SIG-M5 (cell line): ENCODE data around the gene SCAMP1.
A peak's percentile ranks its signal among the peaks of the same experiment; 100 is the strongest.
"Not testable (repeated sequence)": the region's sequence is repeated elsewhere in the genome, so short reads cannot be mapped to it uniquely, and the experiment has no call there.

ENCODE experiments used
- DNase-seq: peaks from one replicate; lab custom pipeline; 2025; lab: John Stamatoyannopoulos, UW

SCAMP1 gene

DNA sequence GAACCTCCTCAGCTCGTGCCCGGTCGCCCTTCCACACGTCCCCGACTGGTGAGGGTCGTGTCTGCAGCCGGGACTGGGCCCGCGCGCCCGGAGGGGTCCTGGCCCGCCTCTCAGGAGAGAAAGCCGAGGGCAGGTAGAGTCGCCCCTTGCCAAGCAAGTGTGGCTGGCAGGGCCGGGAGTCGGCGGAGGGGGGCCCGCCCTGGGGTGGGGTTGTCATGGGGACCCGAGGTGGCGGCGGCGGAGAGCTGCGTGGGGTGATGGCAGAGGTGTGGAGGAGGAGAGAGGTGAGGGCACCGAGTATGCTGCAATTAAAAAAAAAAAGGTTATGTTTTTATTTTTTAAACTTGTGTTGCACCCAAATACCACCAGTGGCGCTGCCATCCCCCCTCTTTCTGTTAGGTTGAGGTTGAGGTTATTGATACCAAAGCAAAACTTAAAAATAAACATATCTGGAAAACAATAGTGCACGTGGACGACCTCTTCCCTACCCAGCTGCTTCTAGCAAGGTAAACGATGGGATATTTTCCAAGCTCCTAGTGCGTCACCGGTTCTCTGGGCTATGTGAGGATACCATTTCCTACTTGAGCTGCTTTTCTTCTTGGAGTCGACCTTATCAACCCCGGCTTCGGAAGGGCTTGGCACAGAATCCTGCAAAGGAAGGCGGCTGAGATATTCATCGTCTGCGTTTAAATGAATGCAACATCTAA, 660 bp downstream of the SCAMP1 start:
- no peak for DNase-seq

- peak; percentile 75 for DNase-seq
These were observed 1.2 kb downstream of the SCAMP1 start for GRCh38 chr5:78361631-78361993.

GRCh38 chr5:78362220-78362619, 1.8 kb downstream of the SCAMP1 start:
- no peak for DNase-seq

GRCh38 chr5:78364005-78364404, 3.6 kb downstream of the SCAMP1 start:
- no peak for DNase-seq

DNA sequence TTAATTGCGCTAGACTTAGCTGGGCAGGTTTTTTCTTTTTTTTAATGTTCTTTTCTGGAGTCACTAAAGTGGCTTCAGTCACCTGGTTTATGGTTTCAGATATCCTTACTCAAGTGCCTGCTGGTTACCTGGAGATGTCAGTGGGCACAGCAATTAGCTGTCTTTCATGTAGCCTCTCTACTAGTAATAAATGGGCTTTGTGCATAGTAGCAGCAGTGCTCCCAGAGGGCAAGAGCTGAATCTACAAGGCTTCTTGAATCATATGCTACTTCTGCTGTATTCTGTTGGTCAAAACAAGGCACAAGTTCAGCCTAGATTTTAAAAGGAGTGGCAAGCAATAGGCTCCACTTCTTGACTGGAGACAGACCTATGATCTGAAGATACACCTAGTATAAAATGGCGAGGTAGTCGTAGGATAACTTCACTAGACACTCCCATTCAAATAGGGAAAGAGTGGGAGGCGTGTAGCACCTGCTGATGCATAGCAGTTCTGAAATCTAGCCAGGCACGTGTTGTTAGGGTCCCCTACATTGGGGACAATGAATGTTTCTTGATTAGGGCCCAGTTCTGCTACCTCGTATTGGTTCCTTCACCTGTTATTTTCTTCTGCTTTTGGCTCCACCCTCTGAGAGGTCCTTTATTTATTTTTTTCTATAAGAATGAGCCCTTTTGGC, 7.0 kb downstream of the SCAMP1 start:
- DNase-seq: no peak

GRCh38 chr5:78369680-78370079, 9.3 kb downstream of the SCAMP1 start:
- no peak for DNase-seq

GRCh38 chr5:78373231-78373630, 12.8 kb downstream of the SCAMP1 start:
- DNase-seq: no peak

DNA sequence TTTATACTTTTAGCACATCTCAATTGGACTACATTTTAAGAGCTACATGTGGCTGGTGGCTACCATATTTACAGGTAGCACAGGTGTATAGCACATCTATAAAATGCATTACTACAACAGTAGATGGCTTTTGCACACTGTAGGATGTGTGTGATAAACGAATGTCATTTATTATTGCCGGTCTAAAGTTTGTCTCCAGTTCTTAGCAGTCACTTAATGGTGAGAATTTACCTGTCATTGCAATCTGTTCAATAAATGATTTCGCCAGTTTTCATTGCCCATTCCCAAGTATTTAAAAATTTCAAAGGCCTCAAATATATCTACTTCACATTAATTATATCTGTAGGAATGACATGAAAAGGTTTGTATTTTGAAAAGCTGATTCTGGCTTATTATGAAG, 15.9 kb downstream of the SCAMP1 start:
- no peak for DNase-seq

GRCh38 chr5:78377056-78377717, 16.8 kb downstream of the SCAMP1 start:
- DNase-seq: no peak

DNA sequence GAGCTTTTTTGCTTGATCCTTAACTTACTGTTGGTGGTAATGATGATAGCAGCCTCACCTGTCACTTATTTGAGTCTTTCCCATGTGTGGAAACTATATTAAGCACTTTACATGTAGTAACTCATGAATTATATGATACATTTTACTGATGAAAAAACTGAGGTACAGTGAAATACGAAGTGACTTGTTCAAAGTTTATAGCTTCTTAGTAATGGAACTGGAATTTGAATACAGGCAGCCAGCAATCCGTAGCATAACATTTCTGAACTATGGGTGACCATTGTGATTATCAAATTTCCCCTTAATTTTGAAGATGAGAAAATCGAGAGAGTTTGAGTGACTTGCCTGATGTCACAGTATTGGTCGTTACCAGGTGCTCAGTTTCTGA, 17.3 kb downstream of the SCAMP1 start:
- DNase-seq: no peak

DNA sequence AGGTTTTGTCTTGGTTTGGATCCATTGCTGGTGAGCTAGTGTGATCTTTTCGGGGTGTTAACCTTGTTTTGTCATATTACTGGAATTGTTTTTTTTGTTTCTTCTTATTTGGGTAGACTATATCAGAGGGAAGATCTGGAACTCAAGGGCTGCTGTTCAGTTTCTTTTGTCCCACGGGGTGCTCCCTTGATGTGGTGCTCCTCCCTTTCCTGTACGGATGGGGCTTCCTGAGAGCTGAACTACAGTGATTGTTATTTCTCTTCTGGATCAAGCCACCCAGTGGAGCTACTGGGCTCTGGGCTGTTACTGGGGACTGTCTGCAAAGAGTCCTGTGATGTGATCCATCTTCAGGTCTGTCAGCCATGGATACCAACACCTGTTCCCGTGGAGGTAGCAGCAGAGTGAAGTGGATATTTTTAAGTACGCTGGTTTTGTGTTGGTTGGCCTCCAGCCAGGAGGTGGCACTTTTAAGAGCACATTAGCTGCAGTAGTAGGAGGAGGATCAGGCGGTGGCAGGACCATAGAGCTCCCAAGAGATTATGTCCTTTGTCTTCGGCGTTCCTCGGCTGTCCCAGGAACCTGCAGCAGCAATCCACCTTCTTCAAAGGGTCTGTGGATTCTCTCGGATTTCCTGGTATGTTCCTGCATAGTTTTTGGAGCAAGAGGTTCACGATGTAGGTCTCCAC, 27.2 kb downstream of the SCAMP1 start:
- no peak for DNase-seq

DNA sequence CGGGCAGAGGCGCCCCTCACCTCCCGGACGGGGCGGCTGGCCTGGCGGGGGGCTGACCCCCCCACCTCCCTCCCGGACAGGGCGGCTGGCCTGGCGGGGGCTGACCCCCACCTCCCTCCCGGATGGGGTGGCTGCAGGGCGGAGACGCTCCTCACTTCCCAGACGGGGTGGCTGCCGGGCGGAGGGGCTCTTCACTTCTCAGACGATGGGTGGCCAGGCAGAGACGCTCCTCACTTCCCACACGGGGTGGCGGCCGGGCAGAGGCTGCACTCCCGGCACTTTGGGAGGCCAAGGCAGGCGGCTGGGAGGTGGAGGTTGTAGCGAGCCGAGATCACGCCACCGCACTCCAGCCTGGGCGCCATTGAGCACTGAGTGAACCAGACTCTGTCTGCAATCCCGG, 30.9 kb downstream of the SCAMP1 start:
- DNase-seq: not testable (repeated sequence)

GRCh38 chr5:78397831-78398230, 37.4 kb downstream of the SCAMP1 start:
- no peak for DNase-seq

GRCh38 chr5:78399116-78399515, 38.7 kb downstream of the SCAMP1 start:
- DNase-seq: no peak

GRCh38 chr5:78404682-78405293, 44.4 kb downstream of the SCAMP1 start:
- no peak for DNase-seq

- DNase-seq: no peak
These were observed 45.7 kb downstream of the SCAMP1 start for GRCh38 chr5:78405829-78406750.

GRCh38 chr5:78407458-78407857, 47.0 kb downstream of the SCAMP1 start:
- no peak for DNase-seq

DNA sequence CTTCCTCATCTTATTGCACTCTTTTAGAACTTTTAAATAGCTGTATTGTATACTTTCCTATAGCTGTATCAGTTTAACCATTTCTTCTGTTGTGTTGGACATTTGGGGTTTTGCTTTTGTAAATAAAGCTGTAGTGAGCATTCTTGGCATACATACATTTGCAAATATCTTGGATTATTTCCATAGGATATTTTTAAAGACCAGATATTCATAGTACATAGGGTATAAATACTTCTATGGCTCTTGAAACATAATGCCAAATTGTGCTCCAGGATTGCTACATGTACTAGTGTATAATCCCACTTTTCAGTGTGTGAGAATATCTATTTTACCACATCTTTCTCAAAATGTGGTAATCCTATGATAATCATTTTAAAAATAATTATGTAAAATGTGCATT, 51.2 kb downstream of the SCAMP1 start:
- DNase-seq: no peak

- no peak for DNase-seq
These were observed 56.4 kb downstream of the SCAMP1 start for GRCh38 chr5:78416677-78417425.

DNA sequence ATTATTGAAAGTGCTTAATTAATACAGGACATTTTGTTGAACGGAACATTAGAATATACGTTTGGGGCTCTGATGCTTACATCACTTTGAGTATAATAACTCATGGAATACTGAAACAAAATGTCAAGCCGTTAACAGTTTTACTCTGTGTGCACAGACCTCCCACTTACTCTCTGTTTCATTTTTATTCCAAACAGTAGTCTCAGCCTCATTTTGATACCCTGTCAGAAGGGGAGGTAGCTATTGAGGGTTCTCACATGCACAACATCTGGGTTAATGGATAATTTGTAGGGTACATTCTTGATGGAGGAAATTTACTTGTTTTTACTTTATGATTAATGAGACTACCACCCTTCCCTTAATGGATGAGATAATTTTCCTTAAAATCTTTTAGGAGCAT, 59.0 kb downstream of the SCAMP1 start:
- DNase-seq: no peak

DNA sequence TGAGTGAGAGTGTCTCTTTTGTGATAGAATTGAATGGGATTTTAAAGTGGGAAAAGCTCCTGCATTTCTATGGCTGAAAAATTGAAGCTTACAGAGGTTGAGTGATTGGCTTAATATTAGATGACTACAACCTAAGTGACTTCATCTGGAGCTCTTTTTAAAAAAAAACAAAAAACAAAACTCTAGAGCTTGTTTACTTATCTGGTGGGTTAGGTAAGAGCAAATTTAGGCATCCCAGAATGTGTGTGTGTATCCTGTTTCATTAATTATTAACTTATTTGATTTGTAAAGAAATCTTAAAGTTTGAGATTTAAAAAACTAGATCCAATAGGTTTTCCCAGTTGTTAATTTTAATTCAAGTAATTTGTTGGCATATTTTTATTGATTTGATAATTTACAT, 60.1 kb downstream of the SCAMP1 start:
- no peak for DNase-seq
